Measurements from ENCODE around the gene UBE2M. TPM values are rescaled to one million over a fixed set of nuclear protein-coding genes. Genes with fewer than 3 reads are reported as not detected.
"Not testable (repeated sequence)": the region's sequence is repeated elsewhere in the genome, so short reads cannot be mapped to it uniquely, and the experiment has no call there.

Gene UBE2M
- total RNA-seq, 1 donor from 2014 or later, result 81.9 TPM

- Mint-ChIP-seq H3K9me3 (no peaks in the 10 kb centered on the region), H3K27ac (peak overlapping the region; percentile 99), H3K4me3 (peak overlapping the region; percentile 93), H3K36me3 (peaks cover 19% of the 10 kb centered on the region), H3K4me1 (ENCODE audit: unreplicated experiment) (peaks cover 21% of the 10 kb centered on the region), H3K27me3 (peaks cover 14% of the 10 kb centered on the region)
- TF ChIP-seq, protein P1, sequence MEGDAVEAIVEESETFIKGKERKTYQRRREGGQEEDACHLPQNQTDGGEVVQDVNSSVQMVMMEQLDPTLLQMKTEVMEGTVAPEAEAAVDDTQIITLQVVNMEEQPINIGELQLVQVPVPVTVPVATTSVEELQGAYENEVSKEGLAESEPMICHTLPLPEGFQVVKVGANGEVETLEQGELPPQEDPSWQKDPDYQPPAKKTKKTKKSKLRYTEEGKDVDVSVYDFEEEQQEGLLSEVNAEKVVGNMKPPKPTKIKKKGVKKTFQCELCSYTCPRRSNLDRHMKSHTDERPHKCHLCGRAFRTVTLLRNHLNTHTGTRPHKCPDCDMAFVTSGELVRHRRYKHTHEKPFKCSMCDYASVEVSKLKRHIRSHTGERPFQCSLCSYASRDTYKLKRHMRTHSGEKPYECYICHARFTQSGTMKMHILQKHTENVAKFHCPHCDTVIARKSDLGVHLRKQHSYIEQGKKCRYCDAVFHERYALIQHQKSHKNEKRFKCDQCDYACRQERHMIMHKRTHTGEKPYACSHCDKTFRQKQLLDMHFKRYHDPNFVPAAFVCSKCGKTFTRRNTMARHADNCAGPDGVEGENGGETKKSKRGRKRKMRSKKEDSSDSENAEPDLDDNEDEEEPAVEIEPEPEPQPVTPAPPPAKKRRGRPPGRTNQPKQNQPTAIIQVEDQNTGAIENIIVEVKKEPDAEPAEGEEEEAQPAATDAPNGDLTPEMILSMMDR (conservative IDR thresholded peaks at IDR 0.05), result no peak
- no peak for DNase-seq (ENCODE audit: extremely low spot score, unreplicated experiment)
Observed at GRCh38 chr19:58544591-58545285, 13.7 kb downstream of the UBE2M start.

DNA sequence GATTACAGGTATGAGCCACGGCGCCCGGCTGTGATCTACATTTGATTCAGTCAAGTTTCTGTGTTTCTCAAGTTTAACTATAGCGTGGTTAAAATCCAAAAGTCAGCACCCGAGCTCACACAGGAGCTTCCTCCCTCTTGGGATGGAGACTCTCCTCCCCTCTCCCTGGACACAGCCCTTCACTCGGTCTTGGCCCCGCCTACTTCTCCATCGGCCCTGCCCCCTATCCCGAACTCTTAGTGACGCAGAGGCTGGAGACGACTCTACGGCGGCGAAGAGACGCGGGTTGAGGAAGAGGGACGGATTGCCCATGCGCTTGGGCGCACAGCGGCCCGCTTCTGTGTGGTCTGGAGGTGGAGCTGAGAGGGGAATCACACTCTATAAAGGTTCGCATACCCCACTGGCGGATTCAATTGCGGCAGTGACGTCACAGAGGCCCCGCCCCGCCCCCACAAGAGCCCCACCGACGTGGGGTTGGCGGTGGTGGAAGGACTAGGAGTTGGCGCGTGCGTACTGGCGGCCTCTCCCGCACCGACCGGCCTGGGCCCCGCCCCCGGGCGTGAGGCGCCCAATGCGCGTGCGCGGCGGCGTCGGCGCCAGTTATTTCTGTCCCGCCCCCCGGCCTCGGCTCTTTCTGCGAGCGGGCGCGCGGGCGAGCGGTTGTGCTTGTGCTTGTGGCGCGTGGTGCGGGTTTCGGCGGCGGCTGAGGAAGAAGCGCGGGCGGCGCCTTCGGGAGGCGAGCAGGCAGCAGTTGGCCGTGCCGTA, 14.4 kb downstream of the UBE2M start, which contains the start of gene TRIM28:
TRIM28 (plus strand) TSS at position 239 of the 765 bp plus-strand sequence. CDS start 694 bp downstream, outside the sequence.
- peak within 1 kb of the TSS; percentile 99 for H3K27ac Mint-ChIP-seq
- peak within 1 kb of the TSS; percentile 93 for H3K4me3 Mint-ChIP-seq
- TF ChIP-seq, protein P1 (conservative IDR thresholded peaks at IDR 0.05), result no peak
- H3K9me3 Mint-ChIP-seq, result no peaks in the 10 kb centered on the region
- peaks cover 21% of the 10 kb centered on the region for H3K4me1 Mint-ChIP-seq (ENCODE audit: unreplicated experiment)
- peak; percentile 100 for DNase-seq (ENCODE audit: extremely low spot score, unreplicated experiment)
- peaks cover 19% of the 10 kb centered on the region for H3K36me3 Mint-ChIP-seq
- peaks cover 18% of the 10 kb centered on the region for H3K27me3 Mint-ChIP-seq

GRCh38 chr19:58542641-58543372, 15.6 kb downstream of the UBE2M start:
- not testable (repeated sequence) for H3K4me3 Mint-ChIP-seq; H3K9me3 Mint-ChIP-seq; DNase-seq (ENCODE audit: extremely low spot score, unreplicated experiment)
- Mint-ChIP-seq H3K27ac (peak overlapping the region; percentile 72), H3K36me3 (peaks cover 15% of the 10 kb centered on the region), H3K27me3 (peaks cover 21% of the 10 kb centered on the region), H3K4me1 (ENCODE audit: unreplicated experiment) (peaks cover 25% of the 10 kb centered on the region)

DNA sequence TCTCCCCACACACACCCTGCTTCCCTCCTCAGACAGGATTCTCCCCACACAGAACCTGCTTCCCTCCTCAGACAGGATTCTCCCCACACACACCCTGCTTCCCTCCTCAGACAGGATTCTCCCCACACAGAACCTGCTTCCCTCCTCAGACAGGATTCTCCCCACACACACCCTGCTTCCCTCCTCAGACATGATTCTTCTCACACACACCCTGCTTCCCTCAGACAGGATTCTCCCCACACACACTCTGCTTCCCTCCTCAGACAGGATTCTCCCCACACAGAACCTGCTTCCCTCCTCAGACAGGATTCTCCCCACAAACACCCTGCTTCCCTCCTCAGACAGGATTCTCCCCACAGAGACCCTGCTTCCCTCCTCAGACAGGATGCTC, 19.2 kb downstream of the UBE2M start:
- peak overlapping the region; percentile 80 for H3K4me3 Mint-ChIP-seq
- peaks cover 21% of the 10 kb centered on the region for H3K27me3 Mint-ChIP-seq
- peak overlapping the region; percentile 67 for H3K27ac Mint-ChIP-seq
- peaks cover 11% of the 10 kb centered on the region for H3K4me1 Mint-ChIP-seq (ENCODE audit: unreplicated experiment)
- H3K9me3 Mint-ChIP-seq; DNase-seq (ENCODE audit: extremely low spot score, unreplicated experiment); H3K36me3 Mint-ChIP-seq: not testable (repeated sequence)

DNA sequence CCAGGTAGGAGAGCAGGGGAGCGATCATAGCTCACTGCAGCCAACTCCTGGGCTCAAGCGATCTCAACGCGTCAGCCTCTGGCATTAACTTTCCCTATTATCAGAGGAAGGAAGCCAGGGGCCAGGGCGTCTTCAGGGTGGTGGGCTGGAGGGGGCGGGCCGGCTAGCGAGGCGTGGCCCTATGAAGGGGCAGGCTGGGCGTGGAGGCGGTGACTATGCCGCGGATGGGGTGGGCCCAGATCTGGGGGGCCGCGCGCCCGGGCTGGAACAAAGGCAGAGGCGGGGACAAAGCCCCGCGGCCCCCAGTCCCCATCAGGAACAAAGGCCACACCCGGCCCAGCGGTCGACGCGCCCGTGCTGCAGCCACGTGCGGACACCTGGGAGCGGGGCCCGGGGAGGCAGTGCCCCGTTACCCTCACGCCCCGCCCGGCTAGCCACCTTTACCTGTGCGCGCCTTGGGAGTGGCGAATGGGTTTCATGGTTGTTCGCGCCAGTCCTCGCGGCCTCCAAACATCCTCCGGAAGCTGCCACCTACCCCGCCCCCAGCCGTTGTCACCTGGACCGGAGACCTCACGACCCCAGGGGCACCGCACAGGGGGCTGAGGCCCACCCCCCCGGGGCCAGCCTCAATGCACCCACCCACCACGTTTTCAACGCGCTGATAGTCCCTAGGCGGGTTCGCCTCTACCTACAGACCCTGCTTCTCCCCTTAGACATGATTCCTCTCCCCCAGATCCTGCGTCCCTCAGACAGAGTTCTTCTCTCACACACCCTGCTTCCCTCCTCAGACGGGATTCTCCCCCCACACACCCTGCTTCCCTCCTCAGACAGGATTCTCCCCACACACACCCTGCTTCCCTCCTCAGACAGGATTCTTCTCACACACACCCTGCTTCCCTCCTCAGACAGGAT, 19.9 kb downstream of the UBE2M start:
- TF ChIP-seq, protein P1 (conservative IDR thresholded peaks at IDR 0.05), result no peak
- Mint-ChIP-seq H3K4me3 (peak overlapping the region; percentile 83), H3K4me1 (ENCODE audit: unreplicated experiment) (peaks cover 6% of the 10 kb centered on the region), H3K27me3 (peaks cover 16% of the 10 kb centered on the region), H3K9me3 (no peaks in the 10 kb centered on the region), H3K27ac (peak overlapping the region; percentile 79), H3K36me3 (no peaks in the 10 kb centered on the region)
- DNase-seq (ENCODE audit: extremely low spot score, unreplicated experiment), result peak; percentile 89
